Measurements from ENCODE around the gene ZP3.
"Not testable (repeated sequence)": the region's sequence is repeated elsewhere in the genome, so short reads cannot be mapped to it uniquely, and the experiment has no call there.

The ZP3 gene

DNA sequence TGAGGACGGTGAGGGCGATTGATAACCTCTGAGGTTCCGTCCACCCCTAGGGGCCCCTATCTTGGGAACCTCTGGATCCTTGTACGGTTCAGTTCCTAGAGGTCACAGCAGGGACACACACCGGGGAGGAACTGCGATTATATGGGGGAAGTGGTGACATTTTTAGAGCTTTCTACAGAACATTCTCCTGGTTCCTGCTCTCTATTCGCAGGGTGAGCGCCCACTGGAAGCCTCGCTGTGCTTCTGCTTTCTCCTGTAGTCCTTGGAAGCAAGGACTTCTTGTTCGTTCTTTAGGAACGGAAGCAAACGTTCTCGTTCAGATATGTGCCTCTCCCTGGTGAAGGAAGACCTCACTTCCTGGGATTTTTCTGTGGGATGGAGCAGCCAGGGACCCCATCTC, 63.2 kb downstream of the ZP3 start:
- not testable (repeated sequence) for DNase-seq

All from SHP77 treated with DMSO at 0.1 percent for 48 hours (cell line).